Thymus (tissue), 11 donors: ENCODE measurements around the gene KRAS. TPM values are rescaled to one million over a fixed set of nuclear protein-coding genes. Genes with fewer than 3 reads are reported as not detected.

Experiments used
- DNase-seq, 9 donors: peaks; one replicate each; pipeline ENCODE4 v3.0.0-alpha.2; 2013; ENCODE audit warnings: low spot score in 9 of 9, low read depth in 6 of 9, missing footprints in 1 of 9
- H3K27ac ChIP-seq, 2 donors: one replicate each; pipeline ENCODE4 v1.5.1; 2013; ENCODE audit warnings: control low read depth in 1 of 2, low read depth in 1 of 2, low read length in 1 of 2, mild to moderate bottlenecking in 1 of 2, moderate library complexity in 1 of 2
- H3K27me3 ChIP-seq, 2 donors: one replicate each; pipeline ENCODE4 v1.5.1; 2013; ENCODE audit warnings: low read length in 1 of 2; ENCODE audit not compliant: control insufficient read depth in 2 of 2, insufficient read depth in 1 of 2
- H3K36me3 ChIP-seq, 2 donors: one replicate each; pipeline ENCODE4 v1.5.1; 2013; ENCODE audit warnings: low read length in 1 of 2, mild to moderate bottlenecking in 1 of 2, moderate library complexity in 1 of 2; ENCODE audit not compliant: control insufficient read depth in 2 of 2, insufficient read depth in 2 of 2
- H3K4me1 ChIP-seq, 2 donors: one replicate each; pipeline ENCODE4 v1.5.1; 2013; ENCODE audit warnings: low read length in 2 of 2; ENCODE audit not compliant: control insufficient read depth in 2 of 2, insufficient read depth in 2 of 2
- H3K4me3 ChIP-seq, 2 donors: one replicate each; pipeline ENCODE4 v1.5.1; 2013; ENCODE audit warnings: low read length in 2 of 2, control low read depth in 1 of 2, mild to moderate bottlenecking in 1 of 2
- H3K9me3 ChIP-seq, 2 donors: one replicate each; pipeline ENCODE4 v1.5.1; 2013; ENCODE audit warnings: low read length in 1 of 2, mild to moderate bottlenecking in 1 of 2; ENCODE audit not compliant: control insufficient read depth in 2 of 2, insufficient read depth in 1 of 2
- WGBS: extraction: QIAGEN DNeasy Blood & Tissue Kit; methylation state at CpG from one replicate; pipeline ENCODE4 v1.1.7; 2013; 5-methylcytosine and 5-hydroxymethylcytosine counted together
- polyA plus RNA-seq: library from polyadenylated mRNA; stranded (reverse); fragments of 200-250 nt; gene quantifications from one replicate; pipeline ENCODE4 v1.2.3, GENCODE V29; 2013
- total RNA-seq: library from RNA; stranded (reverse); fragments of 120-200 nt; gene quantifications from one replicate; pipeline ENCODE4 v1.2.4, GENCODE V29; 2013
- donor health status: healthy.

The KRAS gene
- total and polyA plus RNA-seq, 2 donors = 10.7 to 14.8 TPM

- Histone ChIP-seq H3K4me1 (no peaks in the 10 kb centered on the region), H3K9me3 (no peaks in the 10 kb centered on the region), H3K27me3 (no peaks in the 10 kb centered on the region), H3K36me3 (peaks cover 10 to 15% of the 10 kb centered on the region in 2 donors), H3K4me3 (no peak overlapping the region), H3K27ac (no peak overlapping the region)
- DNase-seq = no peak
- WGBS = 95% methylated on average over 1 of the region's 1 CpG
These were observed 14.5 kb downstream of the KRAS start for GRCh38 chr12:25236190-25236589.

- H3K27me3 ChIP-seq = no peaks in the 10 kb centered on the region
- no peaks in the 10 kb centered on the region for H3K4me1 ChIP-seq
- no peaks in the 10 kb centered on the region for H3K9me3 ChIP-seq
- no peak overlapping the region for H3K4me3 ChIP-seq
- peaks cover 6 to 18% of the 10 kb centered on the region in 2 donors for H3K36me3 ChIP-seq
- H3K27ac ChIP-seq = no peak overlapping the region
- DNase-seq = no peak
- WGBS = 99% methylated on average over 1 of the region's 1 CpG
These were observed 37.4 kb downstream of the KRAS start for GRCh38 chr12:25213338-25213737.

DNA sequence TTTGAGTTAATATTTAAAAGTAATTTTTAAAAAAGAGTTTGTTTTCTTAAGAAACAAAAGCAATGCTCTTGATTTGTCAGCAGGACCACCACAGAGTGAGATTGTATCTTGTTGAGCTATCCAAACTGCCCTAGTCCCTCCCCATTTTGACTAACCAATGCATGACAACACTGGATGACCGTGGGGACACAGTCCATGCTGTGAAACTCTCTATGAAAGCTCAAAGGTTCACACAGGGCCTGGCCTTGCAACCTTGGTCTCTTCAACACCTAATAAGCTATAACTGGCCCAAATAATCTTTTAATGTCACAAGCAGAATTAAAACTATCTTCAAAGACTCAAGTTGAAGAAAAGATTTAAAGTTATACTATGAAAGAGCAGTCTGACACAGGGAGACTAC, 42.2 kb downstream of the KRAS start:
- H3K27me3 ChIP-seq = no peaks in the 10 kb centered on the region
- DNase-seq = no peak
- H3K4me1 ChIP-seq = no peaks in the 10 kb centered on the region
- peaks cover 7 to 20% of the 10 kb centered on the region in 2 donors for H3K36me3 ChIP-seq
- no peak overlapping the region for H3K27ac ChIP-seq
- H3K9me3 ChIP-seq = no peaks in the 10 kb centered on the region
- H3K4me3 ChIP-seq = no peak overlapping the region
- WGBS = 98% methylated on average over 1 of the region's 1 CpG

GRCh38 chr12:25207846-25208245, 42.9 kb downstream of the KRAS start:
- H3K9me3 ChIP-seq = no peaks in the 10 kb centered on the region
- 94% methylated on average over 1 of the region's 1 CpG for WGBS
- H3K36me3 ChIP-seq = peaks cover 7 to 26% of the 10 kb centered on the region in 2 donors

GRCh38 chr12:25207411-25207810, 43.3 kb downstream of the KRAS start:
- H3K27me3 ChIP-seq = no peaks in the 10 kb centered on the region
- H3K36me3 ChIP-seq = peaks cover 7 to 26% of the 10 kb centered on the region in 2 donors
- no peaks in the 10 kb centered on the region for H3K9me3 ChIP-seq
- no peaks in the 10 kb centered on the region for H3K4me1 ChIP-seq
- no peak for DNase-seq
- H3K4me3 ChIP-seq = no peak overlapping the region
- H3K27ac ChIP-seq = no peak overlapping the region
- 98% methylated on average over 6 of the region's 6 CpGs for WGBS

More at GRCh38 chr12:25207846-25208245, 42.9 kb downstream of the KRAS start:
- Histone ChIP-seq H3K4me1 (no peaks in the 10 kb centered on the region), H3K4me3 (no peak overlapping the region), H3K27me3 (no peaks in the 10 kb centered on the region), H3K27ac (no peak overlapping the region)
- no peak for DNase-seq

DNA sequence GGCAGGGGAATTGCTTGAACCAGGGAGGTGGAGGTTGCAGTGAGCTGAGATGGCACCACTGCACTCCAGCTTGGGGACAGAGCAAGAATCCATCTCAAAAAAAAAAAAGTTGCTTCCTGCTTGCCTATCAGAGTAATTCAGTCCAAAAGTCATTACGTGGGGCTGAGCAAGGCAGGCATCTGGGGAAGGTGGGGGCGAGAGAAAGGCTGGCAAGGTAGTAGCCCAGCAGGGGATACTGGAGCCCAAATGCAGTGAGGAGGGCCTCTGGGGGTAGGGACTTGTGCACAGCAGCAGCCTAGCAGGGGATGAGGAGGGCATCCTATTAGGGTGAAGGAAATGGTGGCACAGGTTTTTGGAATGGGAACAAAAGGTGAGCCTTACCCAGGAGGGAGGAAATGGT, 48.6 kb downstream of the KRAS start:
- H3K27ac ChIP-seq = no peak overlapping the region
- no peak overlapping the region for H3K4me3 ChIP-seq
- H3K36me3 ChIP-seq = peaks cover 7 to 17% of the 10 kb centered on the region in 2 donors
- no peaks in the 10 kb centered on the region for H3K27me3 ChIP-seq
- WGBS = 96% methylated on average over 2 of the region's 2 CpGs
- no peaks in the 10 kb centered on the region for H3K4me1 ChIP-seq
- no peak for DNase-seq
- no peaks in the 10 kb centered on the region for H3K9me3 ChIP-seq

DNA sequence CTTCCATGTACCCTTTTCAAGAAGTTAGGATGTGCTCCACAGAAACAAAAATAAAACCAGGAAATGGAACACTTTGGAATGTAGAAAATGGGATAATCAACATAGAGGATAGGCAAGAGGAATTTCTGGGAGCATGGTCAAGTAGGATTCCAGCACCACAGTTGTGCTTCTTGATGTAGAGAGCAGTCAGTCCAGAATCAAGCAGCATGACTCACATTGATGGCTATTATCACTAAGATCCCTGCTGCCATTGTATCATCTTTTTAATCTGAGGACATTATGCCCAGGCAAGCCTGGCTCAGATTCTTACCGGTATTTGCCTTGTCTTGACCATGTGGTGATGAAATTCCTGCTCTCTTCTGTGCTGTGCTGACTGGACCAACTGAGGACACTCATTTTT, 50.0 kb downstream of the KRAS start:
- H3K4me3 ChIP-seq = no peak overlapping the region
- H3K27me3 ChIP-seq = no peaks in the 10 kb centered on the region
- no peaks in the 10 kb centered on the region for H3K9me3 ChIP-seq
- peaks cover 4 to 12% of the 10 kb centered on the region in 2 donors for H3K36me3 ChIP-seq
- H3K4me1 ChIP-seq = peaks cover 0 to 1% of the 10 kb centered on the region in 2 donors
- no peak overlapping the region for H3K27ac ChIP-seq
- no peak for DNase-seq
- 100% methylated on average over 1 of the region's 1 CpG for WGBS

- WGBS = 79% methylated on average over 2 of the region's 2 CpGs
- Histone ChIP-seq H3K4me3 (no peak overlapping the region), H3K27ac (no peak overlapping the region), H3K36me3 (peaks cover 3 to 4% of the 10 kb centered on the region in 2 donors), H3K9me3 (no peaks in the 10 kb centered on the region), H3K27me3 (no peaks in the 10 kb centered on the region), H3K4me1 (peaks cover 3% of the 10 kb centered on the region in 2 donors)
- DNase-seq = no peak
These were observed 53.1 kb downstream of the KRAS start for GRCh38 chr12:25197608-25198007.

GRCh38 chr12:25195056-25195971, 55.4 kb downstream of the KRAS start, which contains the start of the genes DNAI7 and ETFRF1:
Gene DNAI7 (minus strand): TSS chr12:25195160. CDS start chr12:25195078, 82 bp downstream.
Gene ETFRF1 (plus strand): TSS chr12:25195237. CDS start chr12:25203957, 8,720 bp downstream.
- under 1% methylated on average over 54 of the region's 54 CpGs for WGBS
- peak; percentile 83 to 95 (median 90) for DNase-seq

More at GRCh38 chr12:25195056-25195971, 55.4 kb downstream of the KRAS start, which contains the start of the genes DNAI7 and ETFRF1:
- Histone ChIP-seq H3K27ac (peak within 1 kb of the TSS; percentile 92 to 93), H3K36me3 (peaks cover 0 to 4% of the 10 kb centered on the region in 2 donors), H3K27me3 (no peaks in the 10 kb centered on the region), H3K9me3 (no peaks in the 10 kb centered on the region), H3K4me1 (peaks cover 3% of the 10 kb centered on the region in 2 donors), H3K4me3 (peak within 1 kb of the TSS; percentile 88 to 96)
